Nephron (organoid): Measurements from ENCODE around the gene TMCO4.
A peak's percentile ranks its signal among the peaks of the same experiment; 100 is the strongest.

Experiments
- H3K27ac Mint-ChIP-seq, 3 experiments: 2 replicates each; pipeline ENCODE4 v1.8.0; 2020; ENCODE audit warnings: mixed read lengths in 3 of 3, mild to moderate bottlenecking in 2 of 3, moderate library complexity in 1 of 3
- H3K27me3 Mint-ChIP-seq: 2 replicates; pipeline ENCODE4 v1.8.0; 2021; ENCODE audit warnings: low read depth, mild to moderate bottlenecking, moderate library complexity, mixed read lengths
- H3K36me3 Mint-ChIP-seq: 2 replicates; pipeline ENCODE4 v1.8.0; 2020; ENCODE audit warnings: low read depth, mixed read lengths
- H3K4me1 Mint-ChIP-seq: 2 replicates; pipeline ENCODE4 v1.8.0; 2020; ENCODE audit warnings: mixed read lengths
- H3K4me3 Mint-ChIP-seq, 3 experiments: 2 replicates each; pipeline ENCODE4 v1.8.0; 2020; ENCODE audit warnings: mild to moderate bottlenecking in 3 of 3, mixed read lengths in 3 of 3, moderate library complexity in 2 of 3
- H3K9me3 Mint-ChIP-seq: 2 replicates; pipeline ENCODE4 v1.8.0; 2020; ENCODE audit warnings: mixed read lengths
- CTCF ChIP-seq, 3 experiments: fragments of 200-600 bp; sonication (generic); IDR thresholded peaks; one replicate each; pipeline ENCODE4 v1.5.0; 2021; ENCODE audit warnings: antibody characterized with exemption in 3 of 3; ENCODE audit not compliant: unreplicated experiment in 3 of 3

Gene TMCO4

GRCh38 chr1:19771350-19771749 is 28.4 kb downstream of the TMCO4 start:
- H3K4me3 Mint-ChIP-seq, result no peak overlapping the region
- TF ChIP-seq CTCF (IDR thresholded peaks at IDR 0.05; ENCODE audit: unreplicated experiment in 3 of 3), result no peak
- peaks cover 12% of the 10 kb centered on the region for H3K4me1 Mint-ChIP-seq
- H3K27me3 Mint-ChIP-seq, result peaks cover 3% of the 10 kb centered on the region
- no peaks in the 10 kb centered on the region for H3K36me3 Mint-ChIP-seq
- no peaks in the 10 kb centered on the region for H3K9me3 Mint-ChIP-seq
- peak overlapping the region in 1 of 3 experiments; percentile 35 for H3K27ac Mint-ChIP-seq

- H3K27ac Mint-ChIP-seq, result peak overlapping the region in 1 of 3 experiments; percentile 63
- TF ChIP-seq CTCF (IDR thresholded peaks at IDR 0.05; ENCODE audit: unreplicated experiment in 3 of 3), result no peak
- H3K4me3 Mint-ChIP-seq, result no peak overlapping the region
- H3K27me3 Mint-ChIP-seq, result peaks cover 3% of the 10 kb centered on the region
- peaks cover 15% of the 10 kb centered on the region for H3K4me1 Mint-ChIP-seq
- H3K36me3 Mint-ChIP-seq, result no peaks in the 10 kb centered on the region
- H3K9me3 Mint-ChIP-seq, result no peaks in the 10 kb centered on the region
These were observed 29.1 kb downstream of the TMCO4 start for GRCh38 chr1:19770436-19771190.

GRCh38 chr1:19769211-19769932 is 30.3 kb downstream of the TMCO4 start:
- Mint-ChIP-seq H3K27ac (peak overlapping the region in 2 of 3 experiments; percentile 3 to 63), H3K36me3 (no peaks in the 10 kb centered on the region), H3K27me3 (peaks cover 3% of the 10 kb centered on the region), H3K9me3 (no peaks in the 10 kb centered on the region), H3K4me1 (peaks cover 21% of the 10 kb centered on the region), H3K4me3 (no peak overlapping the region)
- no peak for TF ChIP-seq CTCF (IDR thresholded peaks at IDR 0.05; ENCODE audit: unreplicated experiment in 3 of 3)

GRCh38 chr1:19768353-19769210 is 31.1 kb downstream of the TMCO4 start:
- Mint-ChIP-seq H3K36me3 (no peaks in the 10 kb centered on the region), H3K27ac (peak overlapping the region in 2 of 3 experiments; percentile 27 to 63), H3K27me3 (peaks cover 3% of the 10 kb centered on the region), H3K9me3 (no peaks in the 10 kb centered on the region), H3K4me3 (no peak overlapping the region), H3K4me1 (peaks cover 21% of the 10 kb centered on the region)
- TF ChIP-seq CTCF (IDR thresholded peaks at IDR 0.05; ENCODE audit: unreplicated experiment in 3 of 3), result no peak

GRCh38 chr1:19765623-19766022 is 34.1 kb downstream of the TMCO4 start:
- H3K27me3 Mint-ChIP-seq, result peaks cover 12% of the 10 kb centered on the region
- H3K27ac Mint-ChIP-seq, result peak overlapping the region in 1 of 3 experiments; percentile 17
- H3K4me1 Mint-ChIP-seq, result peaks cover 21% of the 10 kb centered on the region
- H3K9me3 Mint-ChIP-seq, result no peaks in the 10 kb centered on the region
- H3K4me3 Mint-ChIP-seq, result no peak overlapping the region
- no peaks in the 10 kb centered on the region for H3K36me3 Mint-ChIP-seq
- TF ChIP-seq CTCF (IDR thresholded peaks at IDR 0.05; ENCODE audit: unreplicated experiment in 3 of 3), result no peak
